Prostate gland (tissue), 2 donors: ENCODE data around the gene TTN.

ENCODE experiments used
- POLR2A ChIP-seq: fragments of 450-650 bp; IDR thresholded peaks from one replicate; pipeline ENCODE4 v1.6.1; 2016; ENCODE audit warnings: antibody characterized with exemption, mild to moderate bottlenecking
- POLR2AphosphoS5 ChIP-seq: sonication (generic); formaldehyde crosslinking; IDR thresholded peaks from one replicate; pipeline ENCODE4 v1.6.1; 2017; ENCODE audit warnings: antibody characterized with exemption
- TF ChIP-seq, protein P1 (sequence below), 4 experiments: fragments of 200-600 bp in 2 of 4; fragments of 450-650 bp in 2 of 4; sonication (generic) in 2 of 4; IDR thresholded peaks; 1 replicate in 3 of 4; 2 replicates in 1 of 4; pipeline ENCODE4 v1.5.1; 2016 to 2019; ENCODE audit warnings: antibody characterized with exemption in 4 of 4, mild to moderate bottlenecking in 2 of 4, moderate library complexity in 2 of 4

DNA sequence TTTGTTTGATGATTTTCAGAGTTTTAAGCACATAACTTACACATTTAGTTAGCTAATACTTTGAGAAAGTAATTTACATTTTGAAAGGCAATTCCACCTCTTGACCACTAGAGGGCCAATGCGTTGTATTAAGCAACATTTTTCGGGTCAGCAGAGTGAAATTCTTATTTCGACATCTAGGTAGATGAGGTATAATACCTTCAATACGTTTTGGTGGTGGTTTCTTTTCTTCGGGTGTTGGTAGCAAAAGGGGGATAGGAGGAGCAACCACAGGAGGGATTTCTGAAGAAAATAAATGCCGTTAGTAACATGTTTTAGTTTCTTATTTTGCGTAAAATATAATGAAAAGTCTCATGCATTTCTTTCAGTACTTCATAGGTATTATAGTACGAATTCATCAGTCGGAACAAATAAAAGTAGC lies 106.3 kb downstream of the TTN start:
- TF ChIP-seq, protein P1, sequence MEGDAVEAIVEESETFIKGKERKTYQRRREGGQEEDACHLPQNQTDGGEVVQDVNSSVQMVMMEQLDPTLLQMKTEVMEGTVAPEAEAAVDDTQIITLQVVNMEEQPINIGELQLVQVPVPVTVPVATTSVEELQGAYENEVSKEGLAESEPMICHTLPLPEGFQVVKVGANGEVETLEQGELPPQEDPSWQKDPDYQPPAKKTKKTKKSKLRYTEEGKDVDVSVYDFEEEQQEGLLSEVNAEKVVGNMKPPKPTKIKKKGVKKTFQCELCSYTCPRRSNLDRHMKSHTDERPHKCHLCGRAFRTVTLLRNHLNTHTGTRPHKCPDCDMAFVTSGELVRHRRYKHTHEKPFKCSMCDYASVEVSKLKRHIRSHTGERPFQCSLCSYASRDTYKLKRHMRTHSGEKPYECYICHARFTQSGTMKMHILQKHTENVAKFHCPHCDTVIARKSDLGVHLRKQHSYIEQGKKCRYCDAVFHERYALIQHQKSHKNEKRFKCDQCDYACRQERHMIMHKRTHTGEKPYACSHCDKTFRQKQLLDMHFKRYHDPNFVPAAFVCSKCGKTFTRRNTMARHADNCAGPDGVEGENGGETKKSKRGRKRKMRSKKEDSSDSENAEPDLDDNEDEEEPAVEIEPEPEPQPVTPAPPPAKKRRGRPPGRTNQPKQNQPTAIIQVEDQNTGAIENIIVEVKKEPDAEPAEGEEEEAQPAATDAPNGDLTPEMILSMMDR (IDR thresholded peaks at IDR 0.05): peak; percentile 17 to 68 (median 42)
- no peak for TF ChIP-seq POLR2A
- no peak for TF ChIP-seq POLR2AphosphoS5
